HG03342 (cell line): ENCODE data around the gene ARL4D.
"Not testable (repeated sequence)": the region's sequence is repeated elsewhere in the genome, so short reads cannot be mapped to it uniquely, and the experiment has no call there.

ENCODE experiments used
- ATAC-seq: cut with Tn5 transposase; IDR thresholded peaks from one replicate; pipeline ENCODE4 v1.9.1; 2021; ENCODE audit warnings: mild to moderate bottlenecking, moderate library complexity; ENCODE audit not compliant: unreplicated experiment

ARL4D gene

DNA sequence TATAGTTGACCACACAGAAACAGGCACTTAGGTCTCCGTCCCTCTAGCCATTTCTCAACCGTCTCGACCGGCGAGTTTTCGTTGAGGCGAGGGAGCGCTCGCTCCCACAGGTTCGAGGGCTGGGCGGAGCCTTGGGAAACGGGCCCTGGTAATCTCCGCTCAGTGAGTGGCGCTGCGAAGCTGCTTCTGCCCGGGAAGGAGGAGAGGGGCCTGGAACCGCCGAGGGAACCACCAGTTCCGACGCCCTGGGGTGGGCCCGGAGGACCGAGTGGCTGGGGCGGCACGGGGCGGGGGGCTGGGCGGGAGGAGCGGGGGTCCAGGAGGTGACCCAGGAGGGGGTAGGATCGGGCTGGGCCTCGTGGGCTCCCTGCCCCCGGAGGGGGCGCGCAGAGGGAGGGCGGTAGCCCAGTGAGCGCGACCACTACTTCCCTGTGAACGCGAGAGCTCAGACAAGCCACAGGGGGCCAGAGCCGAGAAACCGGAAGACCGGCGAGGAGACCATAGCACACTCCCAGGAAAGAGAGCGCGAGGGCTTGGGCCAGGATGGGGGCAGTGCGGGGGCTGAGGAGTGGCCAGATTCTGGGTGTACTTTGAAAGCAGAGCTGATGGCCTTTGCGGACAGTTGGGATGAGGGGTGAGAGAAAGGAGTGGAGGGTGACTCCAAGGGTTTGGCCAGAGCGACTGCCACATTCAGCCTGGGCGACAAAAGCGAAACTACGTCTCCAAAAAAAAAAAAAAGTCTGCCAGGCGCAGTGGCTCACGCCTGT, 29.9 kb upstream of the ARL4D start:
- no peak for ATAC-seq

DNA sequence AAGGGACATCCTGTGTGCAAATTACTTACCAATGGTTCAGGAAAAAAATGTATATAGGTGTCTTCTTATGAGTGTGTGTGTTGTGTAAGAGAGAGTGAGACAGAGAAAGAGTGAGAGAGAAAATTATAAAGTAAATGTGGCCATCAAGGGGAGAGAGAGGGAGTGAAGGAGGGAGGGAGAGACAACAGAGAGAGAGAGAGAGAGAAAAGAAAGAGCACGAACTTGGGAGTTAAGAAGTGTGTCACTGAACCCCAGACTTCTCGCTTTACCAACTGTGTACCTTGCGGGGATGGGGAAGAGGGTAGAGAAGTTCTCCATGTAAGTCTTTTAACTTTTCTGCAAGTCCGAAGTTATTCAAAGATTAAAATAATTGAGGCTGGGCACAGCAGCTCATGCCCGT, 28.8 kb upstream of the ARL4D start:
- ATAC-seq, result no peak

- ATAC-seq, result no peak
These were observed 27.5 kb upstream of the ARL4D start for GRCh38 chr17:43371227-43371821.

- peak; percentile 37 for ATAC-seq
These were observed 26.4 kb upstream of the ARL4D start for GRCh38 chr17:43372273-43372911.

DNA sequence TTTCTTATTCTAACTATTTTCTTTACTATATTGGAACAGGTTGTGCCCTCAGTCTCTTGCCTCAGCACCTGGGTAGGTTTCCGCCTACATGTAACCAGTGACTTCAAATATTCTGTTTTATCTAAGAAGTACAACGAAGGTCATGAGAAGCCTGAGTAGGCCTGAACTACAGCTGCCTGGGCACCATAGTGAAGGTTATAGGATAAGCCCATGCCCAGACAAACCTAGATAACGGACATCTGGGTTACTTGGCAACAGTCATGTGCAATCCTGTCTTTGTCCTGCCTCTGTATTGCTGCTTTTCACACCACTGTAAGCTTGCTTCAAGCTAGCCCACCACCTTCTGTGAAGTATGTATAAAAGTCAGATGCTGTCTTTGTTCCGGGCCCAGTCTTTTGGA, 25.4 kb upstream of the ARL4D start:
- ATAC-seq, result no peak

DNA sequence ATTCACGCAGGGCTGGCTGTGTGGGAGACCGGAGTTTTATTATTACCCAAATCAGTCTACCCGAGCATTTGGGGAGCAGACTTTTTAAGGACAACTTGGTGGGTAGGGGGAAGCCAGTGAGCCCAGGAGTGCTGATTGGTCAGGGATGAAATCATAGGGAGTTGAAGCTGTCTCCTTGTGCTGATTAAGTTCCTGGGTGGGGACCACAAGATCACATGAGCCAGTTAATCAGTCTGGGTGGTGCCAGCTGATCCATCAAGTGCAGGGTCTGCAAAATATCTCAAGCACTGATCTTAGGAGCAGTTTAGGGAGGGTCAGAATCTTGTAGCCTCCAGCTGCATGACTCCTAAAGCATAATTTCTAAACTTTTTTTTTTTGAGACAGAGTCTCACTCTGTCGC, 22.9 kb upstream of the ARL4D start:
- ATAC-seq, result not testable (repeated sequence)

- ATAC-seq, result no peak
These were observed 21.6 kb upstream of the ARL4D start for GRCh38 chr17:43377056-43377810.

DNA sequence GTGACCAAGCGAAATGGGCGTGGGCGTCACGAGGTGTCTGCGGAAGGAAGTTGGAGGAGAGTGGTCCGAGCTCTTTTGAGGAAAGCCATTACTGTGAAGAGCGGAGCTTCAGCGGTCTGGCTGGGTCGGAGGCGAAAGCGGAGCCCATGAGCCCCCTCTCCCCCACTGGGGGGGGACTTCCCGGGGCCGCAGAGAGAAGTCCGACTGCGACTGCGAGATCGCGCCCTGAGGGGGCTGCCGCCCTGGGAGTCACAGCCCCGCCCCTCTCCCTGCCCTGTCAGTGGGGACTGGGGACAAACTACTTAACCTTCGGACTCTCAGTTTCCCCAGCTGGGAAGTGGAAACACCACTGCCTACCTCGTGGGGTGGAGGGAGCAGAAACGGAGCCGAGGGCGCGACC, 20.0 kb upstream of the ARL4D start:
- ATAC-seq, result no peak

DNA sequence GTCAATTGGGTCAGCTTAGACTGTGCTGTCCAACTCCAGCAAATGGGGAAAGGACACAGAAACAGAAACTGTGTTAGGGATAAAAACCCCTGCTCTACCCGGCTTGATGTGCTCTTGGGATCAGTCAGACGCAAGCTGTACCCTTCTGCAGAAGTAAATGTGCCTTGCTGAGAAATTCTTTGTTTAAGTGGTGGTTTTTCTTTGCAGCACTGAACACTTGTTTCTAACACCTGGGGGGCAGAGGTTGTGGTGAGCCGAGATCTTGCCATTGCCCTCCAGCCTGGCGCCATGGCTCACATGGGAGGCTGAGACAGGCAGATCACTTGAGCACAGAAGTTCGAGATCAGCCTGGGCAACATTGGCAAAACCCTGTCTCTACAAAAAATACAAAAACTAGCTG, 18.5 kb upstream of the ARL4D start:
- no peak for ATAC-seq

GRCh38 chr17:43381204-43381603, 17.6 kb upstream of the ARL4D start:
- no peak for ATAC-seq

- no peak for ATAC-seq
These were observed 17.2 kb upstream of the ARL4D start for GRCh38 chr17:43381621-43382020.

DNA sequence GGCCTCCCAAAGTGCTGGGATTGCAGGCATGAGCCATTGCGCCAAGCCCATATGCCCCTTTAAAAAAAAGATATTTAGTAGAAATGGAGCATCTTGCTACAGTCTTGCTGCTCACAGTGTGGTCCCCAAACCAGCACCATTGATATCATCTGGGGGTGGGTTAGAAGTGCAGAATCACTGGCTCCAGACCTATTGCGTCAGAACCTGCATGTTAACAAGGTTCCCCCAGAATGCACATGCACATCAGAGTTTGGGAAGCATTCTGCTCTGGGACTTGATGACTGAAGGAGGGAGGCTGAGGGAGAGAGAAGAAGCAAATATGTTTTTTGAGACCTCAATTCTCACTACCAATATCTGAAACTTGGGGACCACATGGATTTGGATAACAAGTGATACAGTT, 16.0 kb upstream of the ARL4D start:
- no peak for ATAC-seq

- no peak for ATAC-seq
These were observed 15.4 kb upstream of the ARL4D start for GRCh38 chr17:43383372-43383771.

DNA sequence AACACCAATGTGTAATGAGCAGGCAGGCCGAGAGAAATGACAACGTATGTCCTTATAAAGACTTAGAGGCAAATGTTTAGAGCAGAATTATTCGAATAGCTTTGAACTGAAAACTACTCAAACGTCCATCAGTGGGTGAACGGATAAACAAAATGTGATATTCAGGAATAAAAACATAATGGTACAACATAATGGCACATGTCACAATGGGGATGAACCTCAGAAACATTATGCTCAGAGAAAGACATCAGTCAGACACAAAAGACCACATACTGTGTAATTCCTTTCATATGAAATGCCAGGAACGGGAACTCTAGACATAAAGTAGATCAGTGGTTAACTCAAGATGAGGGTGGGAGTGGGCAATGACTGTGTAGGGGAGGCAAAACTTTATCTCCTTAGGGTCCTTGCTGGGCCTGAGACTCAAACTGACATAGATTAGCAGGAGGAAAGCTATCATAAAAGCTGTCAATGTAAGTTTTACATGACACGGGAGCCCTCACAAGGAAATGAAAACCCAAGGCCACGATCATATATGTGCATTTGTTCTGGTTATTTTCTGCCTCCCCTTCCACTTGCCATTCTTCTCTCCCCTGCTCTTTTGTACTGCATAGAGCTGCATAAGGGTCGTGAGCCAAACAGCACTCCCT, 14.8 kb upstream of the ARL4D start:
- ATAC-seq, result no peak

DNA sequence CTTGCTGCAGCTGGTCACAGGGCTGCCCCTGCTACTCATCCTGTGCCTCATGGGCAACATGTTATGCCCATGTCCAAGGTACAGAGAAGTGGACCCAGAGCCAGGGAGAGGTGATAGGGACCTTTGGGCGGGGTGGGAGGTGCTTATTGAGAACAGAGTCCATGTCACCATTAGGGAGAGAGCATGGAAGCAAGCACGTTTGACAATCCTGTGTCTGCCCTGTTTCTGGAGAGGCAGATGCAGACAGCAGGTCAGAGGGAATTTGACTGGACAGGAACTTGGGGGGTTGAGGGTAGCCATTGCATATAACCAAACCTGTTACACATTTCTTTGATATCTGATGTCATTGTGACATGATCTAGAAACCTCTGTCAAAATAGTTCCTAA, 14.3 kb upstream of the ARL4D start:
- ATAC-seq, result no peak

- ATAC-seq, result no peak
These were observed 13.6 kb upstream of the ARL4D start for GRCh38 chr17:43385046-43385831.

GRCh38 chr17:43388359-43389045, 10.3 kb upstream of the ARL4D start:
- peak; percentile 71 for ATAC-seq

DNA sequence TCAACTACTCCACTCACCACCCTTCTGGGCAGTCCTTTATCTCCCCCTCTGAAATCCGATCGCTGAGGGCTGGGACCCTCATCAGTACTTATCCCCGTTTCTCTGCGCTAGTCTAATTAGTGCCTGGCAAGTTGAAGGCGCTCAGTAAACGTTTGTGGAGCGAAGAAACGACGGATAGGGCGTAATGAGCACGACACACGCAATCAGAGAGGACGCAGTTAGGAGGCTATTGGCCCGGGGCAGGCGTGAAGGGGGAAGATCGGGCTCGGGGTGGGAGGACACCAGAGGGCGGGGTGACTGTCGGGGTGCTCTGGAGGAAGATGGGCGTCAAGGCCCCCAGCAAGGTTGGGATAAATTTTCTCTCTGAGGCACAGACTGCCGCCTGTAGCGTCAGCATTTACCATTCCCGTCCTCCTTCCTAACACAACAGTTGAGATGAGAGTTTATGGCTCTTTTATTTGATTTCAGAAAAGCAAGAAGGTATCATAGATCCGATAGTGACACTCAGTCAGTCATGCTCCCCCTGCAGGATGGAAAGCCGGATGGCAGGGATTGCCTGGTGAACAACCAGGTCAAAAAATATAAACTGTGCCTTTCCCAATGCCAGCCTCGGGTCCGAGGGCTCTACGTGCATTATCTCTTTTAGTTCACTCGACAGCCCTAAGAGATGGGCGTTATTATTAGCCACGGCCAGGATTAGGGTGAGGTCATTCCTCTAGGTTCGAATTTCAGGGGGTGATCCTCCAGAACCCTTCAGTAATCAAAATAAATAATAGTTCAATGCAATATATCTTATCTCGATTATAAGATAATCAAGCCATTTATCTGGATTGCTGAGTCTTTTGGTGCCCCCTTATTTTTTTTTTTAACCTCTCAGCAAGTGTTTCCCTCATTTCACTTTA, 9.5 kb upstream of the ARL4D start:
- peak; percentile 33 for ATAC-seq

DNA sequence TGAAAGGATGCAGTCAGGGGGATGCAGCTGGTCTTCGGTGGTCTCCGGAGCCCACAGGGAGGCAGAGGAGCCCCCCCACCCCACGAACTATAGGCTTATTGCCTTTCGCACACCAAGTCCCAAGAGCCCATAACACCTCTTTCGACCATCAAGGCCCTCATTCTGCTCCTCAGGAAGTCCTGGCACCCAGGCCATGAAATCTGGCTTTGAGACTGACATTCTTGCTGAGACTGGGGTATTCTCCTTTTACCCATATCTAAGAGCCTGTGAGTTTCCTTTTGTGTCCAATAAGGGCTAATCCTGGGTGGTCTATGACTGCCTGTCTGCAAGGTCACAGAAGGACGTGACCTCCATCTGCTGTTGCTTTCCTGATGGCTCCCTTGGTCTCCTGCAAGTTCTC, 6.4 kb upstream of the ARL4D start:
- ATAC-seq, result no peak
